K562 (cell line): ENCODE results near the gene PRC1. TPM values are rescaled to one million over a fixed set of nuclear protein-coding genes. Genes with fewer than 3 reads are reported as not detected.

Experiments
- ADNP ChIP-seq: fragments of 200-800 bp; sonication (Bioruptor generic); IDR thresholded peaks from 2 replicates; pipeline ENCODE4 v1.6.1; 2016; ENCODE audit warnings: missing genetic modification characterization, missing compliant biosample characterization
- CEBPB ChIP-seq: fragments of 450-650 bp; IDR thresholded peaks from 2 replicates; pipeline ENCODE4 v1.6.1; 2016; ENCODE audit warnings: missing genetic modification characterization, missing compliant biosample characterization
- GATA2 ChIP-seq: sonication (generic); formaldehyde crosslinking; IDR thresholded peaks from 2 replicates; pipeline ENCODE4 v1.4.0; 2020; ENCODE audit warnings: mild to moderate bottlenecking, missing genetic modification reagents
- KAT2B ChIP-seq: IDR thresholded peaks from one replicate; pipeline ENCODE4 v1.6.1; 2012; ENCODE audit warnings: low read depth, mild to moderate bottlenecking, control low read depth, inconsistent platforms, low read length, moderate library complexity
- KDM4B ChIP-seq, 2 experiments: fragments of 450-650 bp in 1 of 2; sonication (generic) in 1 of 2; IDR thresholded peaks; 2 replicates each; pipeline ENCODE4 v1.6.1; 2016 to 2017; ENCODE audit warnings: borderline replicate concordance in 2 of 2, antibody characterized with exemption in 1 of 2, low read depth in 1 of 2, mild to moderate bottlenecking in 1 of 2
- MBD2 ChIP-seq: sonication (generic); IDR thresholded peaks from 2 replicates; pipeline ENCODE4 v1.6.1; 2016; ENCODE audit warnings: low read depth, borderline replicate concordance
- PHF21A ChIP-seq: fragments of 450-650 bp; IDR thresholded peaks from 2 replicates; pipeline ENCODE4 v1.6.1; 2017; ENCODE audit warnings: low read depth, borderline replicate concordance
- RBFOX2 ChIP-seq: fragments of 200-400 bp; formaldehyde crosslinking; IDR thresholded peaks from 2 replicates; pipeline ENCODE4 v1.6.1; 2017; ENCODE audit warnings: low read depth, mild to moderate bottlenecking, low read length, moderate library complexity
- RBM25 ChIP-seq: fragments of 200-400 bp; formaldehyde crosslinking; IDR thresholded peaks from 2 replicates; pipeline ENCODE4 v1.6.1; 2018; ENCODE audit warnings: low read length, low read depth, moderate library complexity; ENCODE audit not compliant: severe bottlenecking
- SIN3B ChIP-seq: fragments of 450-650 bp; IDR thresholded peaks from 2 replicates; pipeline ENCODE4 v1.6.1; 2017; ENCODE audit warnings: low read depth, mild to moderate bottlenecking, moderate library complexity
- SRF ChIP-seq, 2 experiments: fragments of 250-450, 450-650 bp in 1 of 2; sonication (Bioruptor Pico) in 1 of 2; sonication (generic) in 1 of 2; formaldehyde crosslinking; IDR thresholded peaks; 2 replicates each; pipeline versions ENCODE4 v1.5.0 to v1.5.1; 2020 to 2022; ENCODE audit warnings: mild to moderate bottlenecking in 1 of 2, missing genetic modification reagents in 1 of 2
- TEAD4 ChIP-seq, 2 experiments: sonication (generic) in 1 of 2; formaldehyde crosslinking in 1 of 2; IDR thresholded peaks; 2 replicates each; pipeline versions ENCODE4 v1.6.1 to v1.8.0; 2012 to 2022; ENCODE audit warnings: borderline replicate concordance in 1 of 2, inconsistent platforms in 1 of 2, low read length in 1 of 2, mild to moderate bottlenecking in 1 of 2, missing genetic modification reagents in 1 of 2
- TFE3 ChIP-seq: fragments of 450-650 bp; formaldehyde crosslinking; IDR thresholded peaks from 2 replicates; pipeline ENCODE4 v1.4.0; 2020; ENCODE audit warnings: mild to moderate bottlenecking, mixed read lengths
- ZNF212 ChIP-seq: fragments of 450-650 bp; formaldehyde crosslinking; IDR thresholded peaks from 2 replicates; pipeline ENCODE4 v1.4.0; 2020; ENCODE audit warnings: mild to moderate bottlenecking
- ZNF217 ChIP-seq: sonication (generic); formaldehyde crosslinking; IDR thresholded peaks from 2 replicates; pipeline ENCODE4 v1.8.0; 2022; ENCODE audit warnings: mild to moderate bottlenecking, missing genetic modification reagents
- ZNF263 ChIP-seq: sonication (generic); formaldehyde crosslinking; IDR thresholded peaks from 2 replicates; pipeline ENCODE4 v1.8.0; 2022; ENCODE audit warnings: mild to moderate bottlenecking, missing genetic modification reagents, borderline replicate concordance
- ZNF75A ChIP-seq: fragments of 450-650 bp; formaldehyde crosslinking; IDR thresholded peaks from 2 replicates; pipeline ENCODE4 v1.4.0; 2020; ENCODE audit warnings: mild to moderate bottlenecking
- polyA plus RNA-seq, 8 experiments: library from polyadenylated mRNA; depleted of rRNA in 4 of 8; stranded (reverse) in 5 of 8; unstranded in 3 of 8; fragments of >200 nt; fragmentation: Nextera tagmentation in 2 of 8; fragmentation: Illumina TruSeq in 1 of 8; extraction: Ambion mirVana in 2 of 8; extraction: Trizol in 1 of 8; gene quantifications; 2 replicates each; pipeline versions ENCODE4 v1.2.1 to v1.2.3, GENCODE V29; 2011 to 2014; ENCODE audit warnings: inconsistent platforms in 1 of 8, missing spikeins in 1 of 8
- total RNA-seq, 7 experiments: library from RNA; depleted of rRNA in 6 of 7; stranded (reverse); fragments of >200 nt in 6 of 7; fragmentation: Illumina TruSeq in 2 of 7; extraction: Trizol in 2 of 7; gene quantifications; 2 replicates each; pipeline versions ENCODE4 v1.2.1 to v1.2.3, GENCODE V29; 2011 to 2021; ENCODE audit warnings: low replicate concordance in 1 of 7
- TF ChIP-seq, protein P1 (sequence below): fragments of 250-450 bp; sonication (Bioruptor Pico); IDR thresholded peaks from 2 replicates; pipeline ENCODE4 v1.5.0; 2021
- TF ChIP-seq, protein P2 (sequence below): sonication (generic); formaldehyde crosslinking; IDR thresholded peaks from 2 replicates; pipeline ENCODE4 v1.8.0; 2022; ENCODE audit warnings: mild to moderate bottlenecking, missing genetic modification reagents
- TF ChIP-seq, protein P3 (sequence below): sonication (generic); formaldehyde crosslinking; IDR thresholded peaks from 2 replicates; pipeline ENCODE4 v1.8.0; 2022; ENCODE audit warnings: mild to moderate bottlenecking, missing genetic modification reagents, borderline replicate concordance

Gene PRC1
- total and polyA plus RNA-seq, 9 of the 15 experiments (the other 6 are each of a cell fraction or from before 2014, with no cell fraction given), result 156 to 391 (median 240) TPM

GRCh38 chr15:90931828-90932659 lies 62.3 kb downstream of the PRC1 start, which contains the start of gene HDDC3 (continued):
- TF ChIP-seq, protein P1, sequence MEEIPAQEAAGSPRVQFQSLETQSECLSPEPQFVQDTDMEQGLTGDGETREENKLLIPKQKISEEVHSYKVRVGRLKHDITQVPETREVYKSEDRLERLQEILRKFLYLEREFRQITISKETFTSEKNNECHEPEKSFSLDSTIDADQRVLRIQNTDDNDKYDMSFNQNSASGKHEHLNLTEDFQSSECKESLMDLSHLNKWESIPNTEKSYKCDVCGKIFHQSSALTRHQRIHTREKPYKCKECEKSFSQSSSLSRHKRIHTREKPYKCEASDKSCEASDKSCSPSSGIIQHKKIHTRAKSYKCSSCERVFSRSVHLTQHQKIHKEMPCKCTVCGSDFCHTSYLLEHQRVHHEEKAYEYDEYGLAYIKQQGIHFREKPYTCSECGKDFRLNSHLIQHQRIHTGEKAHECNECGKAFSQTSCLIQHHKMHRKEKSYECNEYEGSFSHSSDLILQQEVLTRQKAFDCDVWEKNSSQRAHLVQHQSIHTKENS (CRISPR knock-in tag), result no peak
- TF ChIP-seq SRF (CRISPR knock-in tag; IDR thresholded peaks at IDR 0.05) (peak; percentile 33 to 95; a peak in 3 of 4 replicates), SIN3B (peak; percentile 79), KAT2B (peak; percentile 53), ZNF217 (CRISPR knock-in tag) (no peak), TFE3 (CRISPR knock-in tag) (no peak), TEAD4 (IDR thresholded peaks at IDR 0.05; ENCODE audit: low read length) (no peak; the same call in 1 of the 2 replicates), TEAD4 (CRISPR knock-in tag; IDR thresholded peaks at IDR 0.05; ENCODE audit: borderline replicate concordance) (peak; percentile 74; the same call in 1 of the 2 replicates), RBFOX2 (peak; percentile 97), PHF21A (peak; percentile 55; the same call in 1 of the 2 replicates), KDM4B (IDR thresholded peaks at IDR 0.05; ENCODE audit: borderline replicate concordance in 2 of 2, low read depth in 1 of 2) (no peak; a peak in 1 of 4 replicates), ADNP (tag) (no peak), ZNF263 (CRISPR knock-in tag) (peak; percentile 92), GATA2 (CRISPR knock-in tag) (no peak), ZNF75A (CRISPR knock-in tag) (peak; percentile 14; the same call in 1 of the 2 replicates), MBD2 (no peak; the same call in 1 of the 2 replicates), RBM25 (no peak), CEBPB (tag) (no peak), ZNF212 (CRISPR knock-in tag) (no peak)
- TF ChIP-seq, protein P2, sequence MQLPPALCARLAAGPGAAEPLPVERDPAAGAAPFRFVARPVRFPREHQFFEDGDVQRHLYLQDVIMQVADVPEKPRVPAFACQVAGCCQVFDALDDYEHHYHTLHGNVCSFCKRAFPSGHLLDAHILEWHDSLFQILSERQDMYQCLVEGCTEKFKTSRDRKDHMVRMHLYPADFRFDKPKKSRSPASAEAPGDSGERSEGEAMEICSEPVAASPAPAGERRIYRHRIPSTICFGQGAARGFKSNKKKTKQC (CRISPR knock-in tag), result no peak; the same call in 1 of the 2 replicates
- TF ChIP-seq, protein P3, sequence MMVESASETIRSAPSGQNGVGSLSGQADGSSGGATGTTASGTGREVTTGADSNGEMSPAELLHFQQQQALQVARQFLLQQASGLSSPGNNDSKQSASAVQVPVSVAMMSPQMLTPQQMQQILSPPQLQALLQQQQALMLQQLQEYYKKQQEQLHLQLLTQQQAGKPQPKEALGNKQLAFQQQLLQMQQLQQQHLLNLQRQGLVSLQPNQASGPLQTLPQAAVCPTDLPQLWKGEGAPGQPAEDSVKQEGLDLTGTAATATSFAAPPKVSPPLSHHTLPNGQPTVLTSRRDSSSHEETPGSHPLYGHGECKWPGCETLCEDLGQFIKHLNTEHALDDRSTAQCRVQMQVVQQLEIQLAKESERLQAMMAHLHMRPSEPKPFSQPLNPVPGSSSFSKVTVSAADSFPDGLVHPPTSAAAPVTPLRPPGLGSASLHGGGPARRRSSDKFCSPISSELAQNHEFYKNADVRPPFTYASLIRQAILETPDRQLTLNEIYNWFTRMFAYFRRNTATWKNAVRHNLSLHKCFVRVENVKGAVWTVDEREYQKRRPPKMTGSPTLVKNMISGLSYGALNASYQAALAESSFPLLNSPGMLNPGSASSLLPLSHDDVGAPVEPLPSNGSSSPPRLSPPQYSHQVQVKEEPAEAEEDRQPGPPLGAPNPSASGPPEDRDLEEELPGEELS, result no peak
